KOPT-K1 (cell line): Measurements from ENCODE around the gene VIPR2.
"Not testable (repeated sequence)": the region's sequence is repeated elsewhere in the genome, so short reads cannot be mapped to it uniquely, and the experiment has no call there.

Experiments
- H3K27ac ChIP-seq: fragments of 200-600 bp; sonication (generic); 2 replicates; pipeline ENCODE4 v1.5.1; 2016; ENCODE audit warnings: antibody characterized with exemption, mild to moderate bottlenecking, low read depth, low read length; ENCODE audit not compliant: poor library complexity, severe bottlenecking
- H3K36me3 ChIP-seq: fragments of 200-600 bp; sonication (generic); 2 replicates; pipeline ENCODE4 v1.5.1; 2017; ENCODE audit warnings: antibody characterized with exemption, mild to moderate bottlenecking, low read length, moderate library complexity; ENCODE audit not compliant: insufficient read depth
- H3K9me3 ChIP-seq: fragments of 200-600 bp; sonication (generic); 2 replicates; pipeline ENCODE4 v1.5.1; 2017; ENCODE audit warnings: antibody characterized with exemption, low read length, mild to moderate bottlenecking; ENCODE audit not compliant: insufficient read depth, poor library complexity, severe bottlenecking

VIPR2 gene

DNA sequence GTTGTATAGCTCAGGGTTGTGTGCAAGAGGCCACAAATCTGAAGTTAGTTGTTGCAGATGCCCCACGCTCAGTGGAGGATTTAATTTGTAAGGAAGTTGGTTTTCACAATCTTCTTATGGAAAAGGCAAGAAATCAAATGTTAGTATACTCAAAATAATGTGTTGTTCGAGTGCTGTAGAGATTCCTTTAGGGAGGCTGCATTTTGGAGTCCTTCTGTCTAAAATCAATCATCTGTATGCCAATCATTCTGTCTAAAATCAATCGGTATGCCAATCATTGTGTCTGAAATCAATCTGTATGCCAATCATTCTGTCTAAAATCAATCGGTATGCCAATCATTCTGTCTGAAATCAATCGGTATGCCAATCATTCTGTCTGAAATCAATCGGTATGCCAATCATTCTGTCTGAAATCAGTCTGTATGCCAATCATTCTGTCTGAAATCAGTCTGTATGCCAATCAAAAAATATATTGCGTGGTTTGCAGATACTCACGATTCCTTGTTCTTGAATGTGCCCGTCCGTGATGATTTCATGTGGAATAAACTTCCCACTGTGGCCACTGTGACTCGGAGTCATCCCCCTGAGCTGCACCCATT is 19.1 kb upstream of the VIPR2 start:
- not testable (repeated sequence) for H3K36me3 ChIP-seq, H3K27ac ChIP-seq
- H3K9me3 ChIP-seq = peaks cover 20% of the 10 kb centered on the region

DNA sequence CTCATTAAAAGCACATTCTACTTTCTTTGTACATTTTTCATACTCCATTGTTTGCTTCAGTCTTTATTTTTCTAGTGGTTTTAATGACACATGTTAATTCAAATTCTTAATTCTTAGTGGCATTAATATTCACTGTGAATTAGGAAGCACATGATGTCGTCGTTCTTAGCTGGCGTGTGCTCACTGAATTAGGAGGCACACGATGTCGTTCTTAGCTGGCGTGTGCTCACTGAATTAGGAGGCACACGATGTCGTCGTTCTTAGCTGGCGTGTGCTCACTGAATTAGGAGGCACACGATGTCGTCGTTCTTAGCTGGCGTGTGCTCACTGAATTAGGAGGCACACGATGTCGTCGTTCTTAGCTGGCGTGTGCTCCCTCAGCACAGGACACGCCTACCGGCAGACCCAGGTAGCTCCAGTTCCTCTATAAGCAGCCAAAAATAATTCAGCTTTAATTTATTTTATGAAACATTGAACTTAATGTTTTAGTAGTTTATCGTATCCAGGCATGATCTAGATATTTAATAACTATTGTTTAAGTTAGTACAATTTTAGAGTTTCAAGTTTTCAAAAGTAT is 17.5 kb upstream of the VIPR2 start:
- not testable (repeated sequence) for H3K27ac ChIP-seq, H3K36me3 ChIP-seq

DNA sequence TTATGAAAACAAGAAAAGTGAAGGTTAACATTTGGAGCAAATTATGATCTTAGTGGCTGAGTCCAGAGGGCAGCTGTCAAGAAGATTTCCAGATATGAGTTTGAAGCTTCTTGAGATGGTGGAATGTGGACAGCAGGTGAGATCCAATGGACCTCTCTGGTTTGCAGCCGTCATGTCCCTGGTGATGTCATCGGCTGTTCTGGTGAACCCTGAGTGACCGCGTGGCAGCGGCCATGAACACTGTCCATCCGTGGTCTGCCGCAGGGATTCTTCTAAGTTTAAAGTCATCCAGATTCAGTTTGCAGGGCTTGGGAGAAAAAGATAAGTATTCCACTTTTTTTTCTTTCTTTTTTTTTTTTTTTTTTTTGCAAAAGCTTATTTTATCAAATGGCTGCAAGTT is 15.8 kb upstream of the VIPR2 start:
- Histone ChIP-seq H3K27ac (no peak overlapping the region), H3K36me3 (no peaks in the 10 kb centered on the region), H3K9me3 (peaks cover 3% of the 10 kb centered on the region)

More for the DNA sequence above, 17.5 kb upstream of the VIPR2 start:
- H3K9me3 ChIP-seq = peaks cover 11% of the 10 kb centered on the region

DNA sequence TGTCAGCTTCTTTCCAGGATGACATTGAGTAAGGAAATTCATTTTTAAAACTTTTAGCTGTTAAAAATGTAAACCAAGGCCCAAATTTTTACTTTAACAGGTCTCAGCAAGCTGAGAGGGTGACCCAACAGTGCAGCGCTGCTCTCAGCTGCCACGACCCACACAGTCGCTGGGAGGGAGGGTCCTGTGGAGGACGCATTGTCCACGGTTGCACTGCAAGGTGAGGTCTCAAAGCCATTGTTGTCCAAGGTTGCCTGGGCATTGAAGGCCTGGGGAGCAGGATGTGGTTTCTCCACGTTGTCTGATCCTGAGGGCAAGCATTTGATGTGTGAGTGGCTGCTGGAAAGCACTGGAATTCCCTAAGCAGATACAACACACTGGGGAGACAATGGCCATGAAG is 15.1 kb upstream of the VIPR2 start:
- Histone ChIP-seq H3K9me3 (no peaks in the 10 kb centered on the region), H3K27ac (peak overlapping the region; percentile 41), H3K36me3 (no peaks in the 10 kb centered on the region)

DNA sequence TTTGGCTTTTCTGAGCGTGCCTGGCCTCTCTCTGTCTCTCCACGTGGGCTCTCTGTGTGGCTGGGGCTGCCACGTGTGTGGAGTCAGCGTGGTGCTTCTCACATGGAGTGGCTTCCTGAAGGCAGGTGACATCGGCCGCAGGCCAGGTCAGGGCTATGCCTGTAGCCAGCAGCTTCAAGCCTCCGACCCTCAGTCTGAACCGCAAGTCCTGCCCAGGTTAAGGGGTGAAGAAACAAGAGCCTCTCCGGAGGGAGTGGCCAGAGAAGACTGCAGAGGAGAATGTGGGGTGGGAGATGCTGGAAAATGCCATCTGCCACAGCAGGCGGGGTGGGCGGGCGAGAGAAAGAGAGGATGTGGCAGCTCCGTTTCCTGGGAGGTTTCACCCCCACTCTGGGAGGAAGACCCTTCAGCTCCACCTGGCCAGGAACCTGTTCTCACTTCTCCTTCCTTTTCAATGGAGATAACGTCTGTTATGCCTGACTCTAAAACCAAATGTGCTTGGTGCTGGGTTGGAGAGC is 14.3 kb upstream of the VIPR2 start:
- H3K27ac ChIP-seq = peak overlapping the region; percentile 41
- H3K9me3 ChIP-seq = no peaks in the 10 kb centered on the region
- no peaks in the 10 kb centered on the region for H3K36me3 ChIP-seq

DNA sequence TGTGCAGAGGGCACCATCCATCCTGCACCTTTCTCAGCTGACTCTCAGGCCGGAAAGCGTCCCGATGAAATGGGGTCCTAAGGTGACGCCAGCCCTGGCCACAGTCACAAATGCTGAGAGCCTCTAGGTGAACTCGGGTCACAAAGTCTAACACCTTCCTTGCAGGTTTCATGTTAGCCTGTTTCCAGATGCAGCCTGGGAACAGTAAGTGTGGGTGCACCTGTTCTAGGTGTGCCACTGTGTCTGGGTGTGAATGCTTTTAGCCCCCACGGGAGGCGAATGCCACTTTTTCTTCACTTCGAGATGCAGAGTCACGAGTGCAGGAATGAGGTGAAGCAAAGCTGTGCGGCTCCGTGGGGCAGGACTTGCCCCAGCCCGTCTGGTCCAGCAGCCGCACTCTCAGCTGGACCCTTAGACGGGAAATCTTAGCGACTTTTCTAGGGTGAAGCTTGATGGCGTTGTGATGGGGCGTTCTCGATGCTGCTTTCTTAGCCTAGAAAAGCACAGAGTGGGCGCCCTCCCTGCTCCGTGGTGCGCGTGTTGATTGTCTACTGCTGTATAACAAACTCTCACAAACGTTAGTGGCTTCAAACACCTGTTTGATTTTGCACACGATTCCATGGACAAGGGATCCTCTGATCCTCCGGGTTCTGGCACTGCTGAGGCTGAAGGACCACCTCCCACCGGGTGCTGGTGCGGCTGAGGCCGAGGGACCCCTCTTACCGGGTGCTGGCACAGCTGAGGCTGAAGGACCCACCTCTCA is 13.6 kb upstream of the VIPR2 start:
- H3K27ac ChIP-seq = peak overlapping the region; percentile 41
- H3K36me3 ChIP-seq = no peaks in the 10 kb centered on the region
- no peaks in the 10 kb centered on the region for H3K9me3 ChIP-seq

DNA sequence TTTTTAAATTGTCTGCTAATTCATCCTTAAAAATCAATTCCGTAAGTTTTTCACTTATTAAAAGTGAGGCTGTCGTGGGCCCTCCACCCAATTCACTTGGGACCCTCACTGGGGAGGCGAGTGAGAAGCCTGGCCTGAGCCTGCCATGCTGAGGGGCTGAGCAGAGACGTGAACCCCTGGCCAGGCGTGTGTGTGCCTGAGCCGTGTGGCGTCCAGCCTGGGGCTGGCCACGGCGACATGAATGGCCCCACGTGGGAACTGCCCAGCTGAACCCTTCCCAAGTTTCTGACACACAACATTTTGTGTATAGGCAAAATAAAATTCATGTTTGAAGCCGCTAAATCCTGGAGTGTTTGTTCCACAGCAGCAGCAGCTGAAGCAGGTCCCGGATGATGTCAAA is 13.0 kb upstream of the VIPR2 start:
- H3K36me3 ChIP-seq = no peaks in the 10 kb centered on the region
- no peaks in the 10 kb centered on the region for H3K9me3 ChIP-seq
- H3K27ac ChIP-seq = no peak overlapping the region

DNA sequence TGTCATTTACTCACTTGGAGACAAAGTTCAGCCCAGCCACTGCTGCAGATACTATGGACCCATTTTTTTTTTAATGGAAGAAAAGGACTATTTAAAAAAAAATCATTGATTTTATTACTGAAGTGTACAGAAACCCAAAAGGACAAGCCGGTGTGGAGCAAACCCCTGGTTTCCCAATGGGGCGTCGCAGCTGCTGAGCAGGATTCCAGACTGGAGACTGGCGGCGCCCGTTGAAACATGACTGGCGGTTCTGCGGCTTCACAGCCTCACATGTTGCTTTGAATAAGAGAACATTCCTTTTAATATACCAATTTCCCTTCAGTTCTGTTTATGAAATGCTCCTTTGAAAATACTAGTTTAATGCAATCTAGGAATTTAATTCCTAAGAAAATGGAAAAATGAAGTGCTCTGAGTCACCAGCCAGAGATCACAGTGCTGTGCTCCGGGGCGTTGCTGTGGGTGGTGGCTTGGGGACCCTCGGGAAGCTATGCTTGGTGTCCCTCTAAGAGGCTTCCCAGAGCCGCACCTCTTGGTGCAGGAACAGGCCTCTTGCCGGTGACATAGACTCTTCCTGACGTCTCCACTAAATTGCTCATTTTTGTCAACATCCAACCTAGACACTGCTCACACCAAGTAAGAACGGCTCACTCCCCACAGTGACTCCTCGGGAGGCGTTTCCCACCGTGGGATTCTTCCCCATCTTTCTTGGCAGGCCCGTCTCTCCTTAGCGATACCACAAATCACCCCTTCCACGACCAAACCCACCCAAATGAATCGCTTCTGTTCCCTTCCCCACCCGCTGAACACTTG is 12.0 kb upstream of the VIPR2 start:
- H3K9me3 ChIP-seq = no peaks in the 10 kb centered on the region
- no peak overlapping the region for H3K27ac ChIP-seq
- no peaks in the 10 kb centered on the region for H3K36me3 ChIP-seq

DNA sequence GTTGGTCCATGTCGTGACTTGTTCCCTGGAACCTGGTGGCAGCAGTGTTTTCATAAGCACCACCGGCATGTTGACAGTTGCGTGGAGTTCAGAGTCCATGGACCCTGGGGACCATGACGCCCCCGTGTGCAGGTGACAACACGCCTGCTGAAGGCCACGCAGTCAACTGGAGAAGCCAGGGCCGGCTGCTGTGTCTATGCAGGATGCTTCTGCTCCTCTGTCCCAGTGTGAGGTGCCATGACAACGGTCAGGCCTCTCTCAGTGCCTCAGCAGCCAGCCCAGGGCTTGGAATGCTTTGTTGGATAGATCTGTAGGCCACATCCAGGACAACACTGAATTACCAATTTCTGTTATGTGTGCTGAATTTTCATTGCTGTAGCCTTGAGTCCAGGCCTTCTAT is 10.7 kb upstream of the VIPR2 start:
- no peak overlapping the region for H3K27ac ChIP-seq
- H3K36me3 ChIP-seq = no peaks in the 10 kb centered on the region
- H3K9me3 ChIP-seq = no peaks in the 10 kb centered on the region

DNA sequence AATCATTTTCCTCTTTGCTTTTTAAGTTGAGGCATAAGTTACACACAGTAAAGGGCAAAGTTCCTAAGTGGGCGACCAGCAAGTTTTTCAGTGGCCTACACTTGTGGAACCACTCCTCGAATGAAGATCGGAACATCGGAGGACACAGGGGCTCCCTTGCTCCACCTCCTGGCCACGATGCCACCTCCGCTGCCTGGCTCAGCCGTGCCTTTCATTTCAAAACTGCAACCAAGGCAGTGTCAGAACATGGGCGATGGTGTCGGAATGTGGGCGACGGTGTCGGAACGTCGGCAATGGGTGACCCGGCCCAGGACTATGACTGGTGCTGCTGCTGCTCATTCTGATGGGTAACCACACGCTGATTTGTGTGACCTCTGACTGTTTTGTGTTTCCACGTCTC is 9.6 kb upstream of the VIPR2 start:
- no peaks in the 10 kb centered on the region for H3K36me3 ChIP-seq
- no peak overlapping the region for H3K27ac ChIP-seq
- H3K9me3 ChIP-seq = no peaks in the 10 kb centered on the region

DNA sequence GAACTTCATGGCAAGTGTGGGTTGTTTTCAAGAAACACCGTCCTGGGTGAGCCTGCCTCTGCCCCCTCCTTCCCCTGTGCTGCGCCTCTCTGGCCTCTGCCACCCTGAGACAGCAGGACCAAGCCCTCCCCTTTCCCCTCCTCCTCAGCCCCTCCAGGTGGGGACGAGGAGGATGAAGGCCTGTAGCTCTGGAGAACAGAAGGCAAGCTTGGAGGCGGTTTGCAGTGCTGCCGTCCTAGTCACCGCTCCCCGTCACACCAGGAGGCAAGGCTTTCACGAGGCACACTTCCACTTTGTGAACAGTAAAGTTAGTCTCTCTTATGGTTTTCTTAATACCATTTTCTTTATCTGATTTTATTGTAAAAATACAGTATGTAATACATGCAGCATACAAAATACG is 8.8 kb upstream of the VIPR2 start:
- H3K36me3 ChIP-seq = no peaks in the 10 kb centered on the region
- no peak overlapping the region for H3K27ac ChIP-seq
- H3K9me3 ChIP-seq = no peaks in the 10 kb centered on the region

DNA sequence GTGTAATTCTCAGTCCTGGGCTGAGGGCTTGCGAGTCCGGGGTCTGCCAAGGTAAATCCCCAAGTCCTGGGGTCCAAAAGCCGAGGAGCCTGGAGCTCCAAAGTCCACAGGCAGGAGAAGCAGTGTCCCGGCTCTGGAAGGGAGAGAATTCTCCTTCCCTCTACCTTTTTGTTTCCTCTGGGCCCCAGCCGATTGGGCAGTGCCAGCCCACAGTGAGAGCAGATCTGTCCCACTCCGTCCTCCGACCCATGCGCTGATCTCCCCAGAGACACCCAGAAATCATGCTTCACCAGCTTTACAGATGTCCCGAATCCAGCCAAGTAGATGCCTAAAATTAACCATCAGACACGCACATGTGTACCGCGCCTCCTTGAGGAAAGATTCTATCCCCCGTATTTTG is 8.1 kb upstream of the VIPR2 start:
- no peaks in the 10 kb centered on the region for H3K36me3 ChIP-seq
- H3K9me3 ChIP-seq = no peaks in the 10 kb centered on the region

DNA sequence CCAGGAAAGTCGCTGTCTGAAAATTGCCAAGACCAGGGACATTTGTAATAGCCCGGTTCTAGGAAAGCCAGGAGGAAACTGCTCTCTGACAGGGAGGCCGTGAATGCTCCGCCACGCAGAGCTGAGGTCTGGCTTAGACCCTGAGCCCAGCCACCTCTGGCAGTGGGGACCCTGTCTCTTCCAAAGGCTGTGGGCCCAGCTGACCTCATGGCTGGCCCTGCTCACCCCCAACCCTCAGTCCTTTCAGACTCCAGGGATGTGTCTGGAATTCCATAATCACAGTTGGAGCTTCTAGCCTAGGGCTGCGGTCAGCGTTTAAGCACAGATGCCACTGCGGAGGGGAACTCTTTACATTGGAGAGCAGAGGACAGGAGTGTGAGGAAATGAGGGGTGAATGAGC is 6.6 kb upstream of the VIPR2 start:
- Histone ChIP-seq H3K9me3 (no peaks in the 10 kb centered on the region), H3K36me3 (no peaks in the 10 kb centered on the region), H3K27ac (no peak overlapping the region)

More for the DNA sequence above, 8.1 kb upstream of the VIPR2 start:
- H3K27ac ChIP-seq = no peak overlapping the region

DNA sequence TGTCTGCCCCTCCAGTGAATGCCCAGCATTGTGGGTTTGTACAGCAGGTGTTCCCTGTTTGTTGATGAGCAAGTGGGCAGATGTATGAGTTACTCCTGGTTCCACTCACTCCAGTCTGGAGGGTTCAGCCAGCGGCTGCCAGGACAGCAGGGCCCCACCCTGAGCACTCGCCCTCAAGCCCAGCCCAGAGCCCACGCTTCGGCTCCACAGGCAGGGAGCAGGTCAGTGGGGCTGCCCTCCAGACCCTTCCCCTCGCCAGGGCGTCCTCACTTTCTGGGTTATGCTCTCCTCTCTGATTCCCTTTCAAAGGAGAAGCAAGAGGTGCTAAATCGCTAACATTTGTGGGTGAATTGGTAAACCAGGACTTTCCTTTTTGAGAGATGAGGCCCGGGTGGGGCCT is 4.8 kb upstream of the VIPR2 start:
- Histone ChIP-seq H3K36me3 (no peaks in the 10 kb centered on the region), H3K9me3 (peaks cover 4% of the 10 kb centered on the region), H3K27ac (no peak overlapping the region)
